ENCODE results near the gene BNIP5.

Gene BNIP5

GRCh38 chr6:36290668-36291620 lies 45.7 kb downstream of the BNIP5 start:
- in situ Hi-C loops (cut with MboI; ENCODE audit: low sequenced_read_pairs, unreplicated experiment), result no loop called here
- no peak for TF ChIP-seq CTCF (IDR thresholded peaks at IDR 0.05; ENCODE audit: borderline replicate concordance, control extremely low read depth, extremely low read depth, insufficient read depth, missing control alignments)
- DNase-seq (ENCODE audit: low spot score), result no peak

DNA sequence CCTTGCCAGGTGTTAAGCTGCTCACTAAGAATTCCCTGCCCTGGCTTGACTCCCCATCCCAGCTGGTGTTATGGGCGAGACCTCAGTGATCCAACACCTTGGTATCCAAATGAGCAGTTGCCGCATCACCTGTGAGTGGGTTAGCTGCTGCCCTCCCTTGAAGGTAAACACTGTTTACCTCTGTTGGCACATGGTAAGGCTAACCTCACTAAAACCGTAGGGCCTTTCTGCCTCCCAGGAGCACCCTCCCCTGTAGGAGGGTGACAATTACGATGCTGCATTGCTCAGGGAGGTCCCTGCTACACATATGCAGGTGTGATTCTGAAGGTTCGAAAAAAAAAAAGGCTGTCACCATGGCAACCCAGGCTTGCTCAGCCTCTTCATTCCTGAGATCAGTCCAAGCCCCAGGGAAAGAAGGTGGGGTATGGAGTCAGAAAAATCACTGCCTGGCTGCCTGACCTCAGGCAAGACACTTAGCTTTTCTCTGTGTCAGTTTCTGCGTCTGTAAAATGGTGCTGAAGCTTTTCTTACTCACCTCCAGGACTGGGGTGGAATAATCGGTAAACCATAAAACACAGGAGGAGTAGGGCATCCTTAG lies 47.3 kb downstream of the BNIP5 start:
- TF ChIP-seq CTCF (IDR thresholded peaks at IDR 0.05; ENCODE audit: borderline replicate concordance, control extremely low read depth, extremely low read depth, insufficient read depth, missing control alignments), result no peak
- DNase-seq (ENCODE audit: low spot score), result no peak
- in situ Hi-C loops (cut with MboI; ENCODE audit: low sequenced_read_pairs, unreplicated experiment), result no loop called here

- in situ Hi-C loops (cut with MboI; ENCODE audit: low sequenced_read_pairs, unreplicated experiment), result no loop called here
- TF ChIP-seq CTCF (IDR thresholded peaks at IDR 0.05; ENCODE audit: borderline replicate concordance, control extremely low read depth, extremely low read depth, insufficient read depth, missing control alignments), result no peak
- DNase-seq (ENCODE audit: low spot score), result no peak
Observed at GRCh38 chr6:36286858-36287257, 49.8 kb downstream of the BNIP5 start.

DNA sequence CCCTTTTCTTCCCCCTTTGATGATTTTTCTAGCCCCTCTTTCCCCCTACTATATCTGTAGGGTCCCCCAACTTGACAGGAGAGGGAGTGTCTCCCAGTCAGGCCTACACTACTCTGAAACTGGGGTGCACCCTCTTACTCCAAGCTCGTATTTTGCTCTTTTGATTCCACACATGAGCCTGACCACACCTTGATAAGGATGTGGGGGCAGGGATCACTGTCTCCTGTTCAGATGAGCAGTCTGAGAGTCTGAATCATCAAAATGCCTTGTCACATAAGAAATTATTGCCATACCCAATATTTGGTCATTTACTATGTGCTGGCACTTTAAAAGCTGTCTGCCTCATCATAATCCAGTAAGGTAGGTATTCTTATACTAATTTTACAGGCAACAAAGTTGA lies 50.9 kb downstream of the BNIP5 start:
- in situ Hi-C loops (cut with MboI; ENCODE audit: low sequenced_read_pairs, unreplicated experiment), result no loop called here
- no peak for TF ChIP-seq CTCF (IDR thresholded peaks at IDR 0.05; ENCODE audit: borderline replicate concordance, control extremely low read depth, extremely low read depth, insufficient read depth, missing control alignments)
- DNase-seq (ENCODE audit: low spot score), result no peak

- TF ChIP-seq CTCF (IDR thresholded peaks at IDR 0.05; ENCODE audit: borderline replicate concordance, control extremely low read depth, extremely low read depth, insufficient read depth, missing control alignments), result no peak
- no peak for DNase-seq (ENCODE audit: low spot score)
- in situ Hi-C loops (cut with MboI; ENCODE audit: low sequenced_read_pairs, unreplicated experiment), result no loop called here
Observed at GRCh38 chr6:36285187-36285671, 51.5 kb downstream of the BNIP5 start.

DNA sequence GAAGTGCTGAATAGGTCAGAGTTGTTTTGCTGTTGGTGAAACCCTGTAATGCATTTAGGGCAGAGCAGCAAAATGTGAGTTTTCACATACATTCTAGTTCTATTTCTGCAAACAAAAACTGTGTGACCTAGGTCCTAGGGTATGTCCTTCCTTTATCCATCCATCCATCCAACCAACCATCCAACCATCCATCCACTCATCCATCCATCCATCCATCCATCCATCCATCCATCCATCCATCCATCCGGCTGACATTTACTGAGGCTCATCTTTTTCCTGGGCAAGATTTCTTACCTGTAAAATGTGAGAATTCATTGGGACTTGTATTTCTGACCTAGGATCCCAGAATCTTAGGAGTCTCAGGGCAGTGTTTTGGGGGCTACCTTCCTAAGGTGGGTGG lies 52.3 kb downstream of the BNIP5 start:
- DNase-seq (ENCODE audit: low spot score), result no peak
- in situ Hi-C loops (cut with MboI; ENCODE audit: low sequenced_read_pairs, unreplicated experiment), result no loop called here
- no peak for TF ChIP-seq CTCF (IDR thresholded peaks at IDR 0.05; ENCODE audit: borderline replicate concordance, control extremely low read depth, extremely low read depth, insufficient read depth, missing control alignments)

Measured in GM13976 (cell line).